Epithelial cell of esophagus (primary cell): ENCODE measurements around the gene MRPL12.
"Not testable (repeated sequence)": the region's sequence is repeated elsewhere in the genome, so short reads cannot be mapped to it uniquely, and the experiment has no call there.

Experiments
- DNase-seq: peaks from one replicate; pipeline ENCODE4 v3.0.0; 2010; ENCODE audit warnings: low read depth
- H3K4me3 ChIP-seq: 2 replicates; pipeline ENCODE4 v1.5.1; 2011; ENCODE audit warnings: mild to moderate bottlenecking, low read length, control low read depth
- TF ChIP-seq, protein P1 (sequence below): IDR thresholded peaks from 2 replicates; pipeline ENCODE4 v1.5.1; 2011; ENCODE audit warnings: low read depth, mild to moderate bottlenecking, low read length, control low read depth, inconsistent platforms; ENCODE audit not compliant: insufficient read depth; ENCODE audit errors: missing control alignments

Gene MRPL12

DNA sequence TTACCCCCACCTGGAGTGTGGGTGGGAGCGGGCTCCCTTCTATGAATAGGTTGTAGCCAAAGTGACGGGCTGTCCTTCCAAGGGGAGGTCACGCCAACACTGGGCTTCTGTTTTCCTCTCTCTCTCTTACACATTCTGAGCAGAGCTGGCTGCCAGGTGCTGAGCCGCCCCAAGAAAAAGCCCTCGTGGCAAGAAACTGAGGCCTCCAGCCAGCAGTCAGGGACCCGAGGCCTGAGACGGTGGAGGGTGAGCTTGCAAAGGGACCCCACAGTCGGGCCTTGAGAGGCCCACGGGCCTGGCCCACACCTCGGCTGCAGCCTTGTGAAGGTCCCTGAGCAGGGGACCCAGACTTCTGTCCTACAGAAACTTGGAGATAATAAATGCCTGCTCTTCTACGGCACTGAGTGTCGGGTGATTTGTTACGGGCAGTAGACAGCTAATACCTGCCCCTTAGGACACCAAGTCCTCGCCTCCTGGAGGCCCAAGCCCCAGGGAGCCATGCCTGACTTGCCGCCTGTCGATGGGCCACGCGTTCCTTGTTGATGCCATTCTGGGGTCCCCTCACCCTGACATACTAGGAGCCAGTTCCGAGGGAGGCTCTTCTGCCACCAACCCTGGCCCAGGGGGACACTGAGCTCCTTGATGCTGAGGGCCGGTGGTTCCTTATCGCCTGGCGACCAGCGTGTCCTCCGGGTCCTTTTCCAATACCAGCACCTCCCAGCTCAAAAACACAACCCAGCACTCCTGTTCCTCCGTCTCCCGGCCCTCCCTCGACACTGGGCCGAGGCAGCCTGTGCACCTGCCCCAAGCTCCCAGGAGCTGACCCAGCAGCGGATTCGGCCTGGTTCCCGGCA lies 35.0 kb downstream of the MRPL12 start:
- H3K4me3 ChIP-seq = no peak overlapping the region
- TF ChIP-seq, protein P1, sequence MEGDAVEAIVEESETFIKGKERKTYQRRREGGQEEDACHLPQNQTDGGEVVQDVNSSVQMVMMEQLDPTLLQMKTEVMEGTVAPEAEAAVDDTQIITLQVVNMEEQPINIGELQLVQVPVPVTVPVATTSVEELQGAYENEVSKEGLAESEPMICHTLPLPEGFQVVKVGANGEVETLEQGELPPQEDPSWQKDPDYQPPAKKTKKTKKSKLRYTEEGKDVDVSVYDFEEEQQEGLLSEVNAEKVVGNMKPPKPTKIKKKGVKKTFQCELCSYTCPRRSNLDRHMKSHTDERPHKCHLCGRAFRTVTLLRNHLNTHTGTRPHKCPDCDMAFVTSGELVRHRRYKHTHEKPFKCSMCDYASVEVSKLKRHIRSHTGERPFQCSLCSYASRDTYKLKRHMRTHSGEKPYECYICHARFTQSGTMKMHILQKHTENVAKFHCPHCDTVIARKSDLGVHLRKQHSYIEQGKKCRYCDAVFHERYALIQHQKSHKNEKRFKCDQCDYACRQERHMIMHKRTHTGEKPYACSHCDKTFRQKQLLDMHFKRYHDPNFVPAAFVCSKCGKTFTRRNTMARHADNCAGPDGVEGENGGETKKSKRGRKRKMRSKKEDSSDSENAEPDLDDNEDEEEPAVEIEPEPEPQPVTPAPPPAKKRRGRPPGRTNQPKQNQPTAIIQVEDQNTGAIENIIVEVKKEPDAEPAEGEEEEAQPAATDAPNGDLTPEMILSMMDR = no peak
- no peak for DNase-seq

GRCh38 chr17:81738801-81739393 lies 35.7 kb downstream of the MRPL12 start:
- H3K4me3 ChIP-seq = no peak overlapping the region
- TF ChIP-seq, protein P1 = no peak
- no peak for DNase-seq

DNA sequence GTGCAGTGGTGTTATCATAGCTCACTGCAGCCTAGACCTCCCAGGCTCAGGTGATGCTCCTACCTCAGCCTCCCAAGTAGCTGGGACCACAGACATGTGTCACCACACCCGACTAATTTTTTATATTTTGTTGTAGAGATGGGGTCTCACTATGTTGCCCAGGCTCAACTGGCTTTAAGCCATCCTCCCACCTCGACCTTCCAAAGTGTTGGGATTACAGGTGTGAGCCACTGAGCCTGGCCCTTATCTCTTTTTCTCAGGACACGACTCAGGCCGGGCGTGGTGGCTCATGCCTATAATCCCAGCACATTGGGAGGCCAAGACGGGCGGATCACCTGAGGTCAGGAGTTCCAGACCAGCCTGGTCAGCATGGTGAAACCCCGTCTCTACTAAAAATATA lies 36.4 kb downstream of the MRPL12 start:
- H3K4me3 ChIP-seq, DNase-seq: not testable (repeated sequence)

GRCh38 chr17:81740395-81740961 lies 37.3 kb downstream of the MRPL12 start:
- TF ChIP-seq, protein P1 = no peak
- DNase-seq = no peak
- no peak overlapping the region for H3K4me3 ChIP-seq

- TF ChIP-seq, protein P1 = no peak
- no peak for DNase-seq
- no peak overlapping the region for H3K4me3 ChIP-seq
Observed at GRCh38 chr17:81741049-81741593, 38.0 kb downstream of the MRPL12 start.

- TF ChIP-seq, protein P1 = no peak
- DNase-seq = no peak
- H3K4me3 ChIP-seq = no peak overlapping the region
Observed at GRCh38 chr17:81741594-81742452, 38.7 kb downstream of the MRPL12 start.
